HepG2 (cell line): ENCODE results near the gene PEF1.

ENCODE experiments used
- CEBPB ChIP-seq: IDR thresholded peaks from 2 replicates; pipeline ENCODE4 v1.6.1; 2011; ENCODE audit warnings: low read depth, low read length, improper control_type of control experiment, borderline replicate concordance
- CTCF ChIP-seq: sonication (generic); formaldehyde crosslinking; IDR thresholded peaks from 2 replicates; pipeline ENCODE4 v1.5.0; 2020; ENCODE audit warnings: mild to moderate bottlenecking, missing genetic modification reagents, moderate library complexity
- DMAP1 ChIP-seq: IDR thresholded peaks from 2 replicates; pipeline ENCODE4 v1.6.1; 2016
- FOSL1 ChIP-seq: sonication (generic); formaldehyde crosslinking; IDR thresholded peaks from 2 replicates; pipeline ENCODE4 v1.9.0; 2021; ENCODE audit warnings: missing genetic modification reagents, borderline replicate concordance
- HMGXB3 ChIP-seq: sonication (generic); formaldehyde crosslinking; IDR thresholded peaks from 2 replicates; pipeline ENCODE4 v1.4.0; 2020; ENCODE audit warnings: missing genetic modification reagents, borderline replicate concordance
- MAX ChIP-seq: IDR thresholded peaks from 2 replicates; pipeline ENCODE4 v1.6.1; 2012; ENCODE audit warnings: inconsistent platforms
- SMAD1 ChIP-seq: sonication (generic); formaldehyde crosslinking; IDR thresholded peaks from 2 replicates; pipeline ENCODE4 v1.4.0; 2020; ENCODE audit warnings: missing genetic modification reagents, low read depth, mild to moderate bottlenecking, borderline replicate concordance
- TCF7 ChIP-seq: sonication (generic); IDR thresholded peaks from 2 replicates; pipeline ENCODE4 v1.6.1; 2016; ENCODE audit warnings: antibody characterized with exemption, low read depth
- TCF7L2 ChIP-seq: IDR thresholded peaks from 2 replicates; pipeline ENCODE4 v1.6.1; 2011; ENCODE audit warnings: mild to moderate bottlenecking, low read depth, low read length, moderate library complexity
- TF ChIP-seq, protein P1 (sequence below): sonication (generic); formaldehyde crosslinking; IDR thresholded peaks from 2 replicates; pipeline ENCODE4 v1.4.0; 2020; ENCODE audit warnings: mild to moderate bottlenecking, missing genetic modification reagents

GRCh38 chr1:31593770-31594632, 50.7 kb downstream of the PEF1 start:
- TF ChIP-seq FOSL1 (no peak), TCF7 (no peak), TCF7L2 (no peak), CTCF (CRISPR knock-in tag) (peak; percentile 98), SMAD1 (CRISPR knock-in tag) (no peak; the same call in 1 of the 2 replicates), CEBPB (no peak), DMAP1 (CRISPR knock-in tag) (no peak), MAX (no peak), HMGXB3 (CRISPR knock-in tag) (no peak)
- TF ChIP-seq, protein P1, sequence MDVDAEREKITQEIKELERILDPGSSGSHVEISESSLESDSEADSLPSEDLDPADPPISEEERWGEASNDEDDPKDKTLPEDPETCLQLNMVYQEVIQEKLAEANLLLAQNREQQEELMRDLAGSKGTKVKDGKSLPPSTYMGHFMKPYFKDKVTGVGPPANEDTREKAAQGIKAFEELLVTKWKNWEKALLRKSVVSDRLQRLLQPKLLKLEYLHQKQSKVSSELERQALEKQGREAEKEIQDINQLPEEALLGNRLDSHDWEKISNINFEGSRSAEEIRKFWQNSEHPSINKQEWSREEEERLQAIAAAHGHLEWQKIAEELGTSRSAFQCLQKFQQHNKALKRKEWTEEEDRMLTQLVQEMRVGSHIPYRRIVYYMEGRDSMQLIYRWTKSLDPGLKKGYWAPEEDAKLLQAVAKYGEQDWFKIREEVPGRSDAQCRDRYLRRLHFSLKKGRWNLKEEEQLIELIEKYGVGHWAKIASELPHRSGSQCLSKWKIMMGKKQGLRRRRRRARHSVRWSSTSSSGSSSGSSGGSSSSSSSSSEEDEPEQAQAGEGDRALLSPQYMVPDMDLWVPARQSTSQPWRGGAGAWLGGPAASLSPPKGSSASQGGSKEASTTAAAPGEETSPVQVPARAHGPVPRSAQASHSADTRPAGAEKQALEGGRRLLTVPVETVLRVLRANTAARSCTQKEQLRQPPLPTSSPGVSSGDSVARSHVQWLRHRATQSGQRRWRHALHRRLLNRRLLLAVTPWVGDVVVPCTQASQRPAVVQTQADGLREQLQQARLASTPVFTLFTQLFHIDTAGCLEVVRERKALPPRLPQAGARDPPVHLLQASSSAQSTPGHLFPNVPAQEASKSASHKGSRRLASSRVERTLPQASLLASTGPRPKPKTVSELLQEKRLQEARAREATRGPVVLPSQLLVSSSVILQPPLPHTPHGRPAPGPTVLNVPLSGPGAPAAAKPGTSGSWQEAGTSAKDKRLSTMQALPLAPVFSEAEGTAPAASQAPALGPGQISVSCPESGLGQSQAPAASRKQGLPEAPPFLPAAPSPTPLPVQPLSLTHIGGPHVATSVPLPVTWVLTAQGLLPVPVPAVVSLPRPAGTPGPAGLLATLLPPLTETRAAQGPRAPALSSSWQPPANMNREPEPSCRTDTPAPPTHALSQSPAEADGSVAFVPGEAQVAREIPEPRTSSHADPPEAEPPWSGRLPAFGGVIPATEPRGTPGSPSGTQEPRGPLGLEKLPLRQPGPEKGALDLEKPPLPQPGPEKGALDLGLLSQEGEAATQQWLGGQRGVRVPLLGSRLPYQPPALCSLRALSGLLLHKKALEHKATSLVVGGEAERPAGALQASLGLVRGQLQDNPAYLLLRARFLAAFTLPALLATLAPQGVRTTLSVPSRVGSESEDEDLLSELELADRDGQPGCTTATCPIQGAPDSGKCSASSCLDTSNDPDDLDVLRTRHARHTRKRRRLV (CRISPR knock-in tag), result no peak
